Esophagus muscularis mucosa (tissue), 4 donors: ENCODE results near the gene THUMPD2. TPM values are rescaled to one million over a fixed set of nuclear protein-coding genes. Genes with fewer than 3 reads are reported as not detected.

ENCODE experiments used
- DNase-seq: peaks from one replicate; pipeline ENCODE4 v3.0.0-alpha.2; 2017; ENCODE audit errors: extremely low spot score
- H3K27ac ChIP-seq, 4 donors: fragments of 200-600 bp; sonication (generic); replicated peaks in 1 of 4; 1 replicate in 3 of 4; 2 replicates in 1 of 4; pipeline ENCODE4 v1.5.1; 2016 to 2019; ENCODE audit warnings: mild to moderate bottlenecking in 1 of 4
- H3K27me3 ChIP-seq, 4 donors: fragments of 200-600 bp; sonication (generic); one replicate each; pipeline versions ENCODE4 v1.5.1 to v1.6.0; 2016 to 2019
- H3K36me3 ChIP-seq, 4 donors: fragments of 200-600 bp; sonication (generic); one replicate each; pipeline ENCODE4 v1.5.1; 2016 to 2019
- H3K4me1 ChIP-seq, 4 donors: fragments of 200-600 bp; sonication (generic); one replicate each; pipeline ENCODE4 v1.5.1; 2016 to 2019
- H3K4me3 ChIP-seq, 4 donors: fragments of 200-600 bp; sonication (generic); 1 replicate in 2 of 4; 2 replicates in 2 of 4; pipeline ENCODE4 v1.5.1; 2016 to 2019; ENCODE audit warnings: mild to moderate bottlenecking in 4 of 4, moderate library complexity in 1 of 4
- H3K9me3 ChIP-seq, 4 donors: fragments of 200-600 bp; sonication (generic); 1 replicate in 3 of 4; 2 replicates in 1 of 4; pipeline ENCODE4 v1.5.1; 2016 to 2019
- EP300 ChIP-seq: sonication (generic); formaldehyde crosslinking; IDR thresholded peaks from one replicate; pipeline ENCODE4 v1.6.1; 2017; ENCODE audit warnings: antibody characterized with exemption
- POLR2A ChIP-seq: fragments of 450-650 bp; IDR thresholded peaks from one replicate; pipeline ENCODE4 v1.6.1; 2017; ENCODE audit warnings: antibody characterized with exemption, moderate library complexity, mild to moderate bottlenecking, low read depth
- POLR2AphosphoS5 ChIP-seq, 2 donors: sonication (generic); formaldehyde crosslinking; IDR thresholded peaks; one replicate each; pipeline ENCODE4 v1.6.1; 2017; ENCODE audit warnings: antibody characterized with exemption in 2 of 2
- WGBS: methylation state at CpG from one replicate; pipeline ENCODE4 v1.1.5; 2018; 5-methylcytosine and 5-hydroxymethylcytosine counted together
- intact Hi-C: fragments of 100-400 bp; cut with DNase I; formaldehyde crosslinking; loops from one replicate; pipeline ENCODE4 v1.15.1; 2023
- total RNA-seq, 4 donors: library from RNA; depleted of rRNA; stranded (reverse); fragments of >200 nt; gene quantifications; one replicate each; pipeline versions ENCODE4 v1.1.0 to v1.2.1, GENCODE V29; 2016
- TF ChIP-seq, protein P1 (sequence below), 3 experiments: fragments of 200-600 bp in 2 of 3; fragments of 450-650 bp in 1 of 3; sonication (generic) in 2 of 3; IDR thresholded peaks; one replicate each; pipeline ENCODE4 v1.5.1; 2017 to 2019; ENCODE audit warnings: antibody characterized with exemption in 3 of 3, mild to moderate bottlenecking in 2 of 3, moderate library complexity in 1 of 3

The THUMPD2 gene
- total RNA-seq, 4 donors from 2014 or later, result 5.4 to 10.9 (median 9.7) TPM

DNA sequence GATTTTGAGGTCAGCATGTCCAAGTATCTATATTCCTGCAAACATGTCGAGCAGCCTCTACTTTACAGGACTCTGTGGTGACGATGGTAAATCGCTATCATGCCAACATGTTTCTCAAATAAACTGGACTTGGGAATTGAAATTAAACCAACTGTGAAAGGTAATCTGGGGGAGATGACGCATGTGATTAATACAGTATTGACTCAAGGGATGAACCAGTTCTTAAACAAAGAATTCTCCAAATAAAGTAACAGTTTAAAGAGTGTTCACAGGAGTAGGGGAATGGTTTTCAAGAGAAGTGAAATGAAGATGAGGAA lies 54.3 kb downstream of the THUMPD2 start:
- no peak overlapping the region for H3K4me3 ChIP-seq
- no peaks in the 10 kb centered on the region for H3K27me3 ChIP-seq
- 86% methylated on average over 4 of the region's 4 CpGs for WGBS
- H3K27ac ChIP-seq, result no peak overlapping the region
- H3K9me3 ChIP-seq, result no peaks in the 10 kb centered on the region
- H3K4me1 ChIP-seq, result peaks cover 0 to 17% (median 10%) of the 10 kb centered on the region in 4 donors
- intact Hi-C loops, result no loop called here
- H3K36me3 ChIP-seq, result no peaks in the 10 kb centered on the region
- no peak for DNase-seq
- TF ChIP-seq POLR2AphosphoS5 (IDR thresholded peaks at IDR 0.05) (no peak), POLR2A (no peak), EP300 (no peak)
- TF ChIP-seq, protein P1, sequence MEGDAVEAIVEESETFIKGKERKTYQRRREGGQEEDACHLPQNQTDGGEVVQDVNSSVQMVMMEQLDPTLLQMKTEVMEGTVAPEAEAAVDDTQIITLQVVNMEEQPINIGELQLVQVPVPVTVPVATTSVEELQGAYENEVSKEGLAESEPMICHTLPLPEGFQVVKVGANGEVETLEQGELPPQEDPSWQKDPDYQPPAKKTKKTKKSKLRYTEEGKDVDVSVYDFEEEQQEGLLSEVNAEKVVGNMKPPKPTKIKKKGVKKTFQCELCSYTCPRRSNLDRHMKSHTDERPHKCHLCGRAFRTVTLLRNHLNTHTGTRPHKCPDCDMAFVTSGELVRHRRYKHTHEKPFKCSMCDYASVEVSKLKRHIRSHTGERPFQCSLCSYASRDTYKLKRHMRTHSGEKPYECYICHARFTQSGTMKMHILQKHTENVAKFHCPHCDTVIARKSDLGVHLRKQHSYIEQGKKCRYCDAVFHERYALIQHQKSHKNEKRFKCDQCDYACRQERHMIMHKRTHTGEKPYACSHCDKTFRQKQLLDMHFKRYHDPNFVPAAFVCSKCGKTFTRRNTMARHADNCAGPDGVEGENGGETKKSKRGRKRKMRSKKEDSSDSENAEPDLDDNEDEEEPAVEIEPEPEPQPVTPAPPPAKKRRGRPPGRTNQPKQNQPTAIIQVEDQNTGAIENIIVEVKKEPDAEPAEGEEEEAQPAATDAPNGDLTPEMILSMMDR (IDR thresholded peaks at IDR 0.05), result no peak

DNA sequence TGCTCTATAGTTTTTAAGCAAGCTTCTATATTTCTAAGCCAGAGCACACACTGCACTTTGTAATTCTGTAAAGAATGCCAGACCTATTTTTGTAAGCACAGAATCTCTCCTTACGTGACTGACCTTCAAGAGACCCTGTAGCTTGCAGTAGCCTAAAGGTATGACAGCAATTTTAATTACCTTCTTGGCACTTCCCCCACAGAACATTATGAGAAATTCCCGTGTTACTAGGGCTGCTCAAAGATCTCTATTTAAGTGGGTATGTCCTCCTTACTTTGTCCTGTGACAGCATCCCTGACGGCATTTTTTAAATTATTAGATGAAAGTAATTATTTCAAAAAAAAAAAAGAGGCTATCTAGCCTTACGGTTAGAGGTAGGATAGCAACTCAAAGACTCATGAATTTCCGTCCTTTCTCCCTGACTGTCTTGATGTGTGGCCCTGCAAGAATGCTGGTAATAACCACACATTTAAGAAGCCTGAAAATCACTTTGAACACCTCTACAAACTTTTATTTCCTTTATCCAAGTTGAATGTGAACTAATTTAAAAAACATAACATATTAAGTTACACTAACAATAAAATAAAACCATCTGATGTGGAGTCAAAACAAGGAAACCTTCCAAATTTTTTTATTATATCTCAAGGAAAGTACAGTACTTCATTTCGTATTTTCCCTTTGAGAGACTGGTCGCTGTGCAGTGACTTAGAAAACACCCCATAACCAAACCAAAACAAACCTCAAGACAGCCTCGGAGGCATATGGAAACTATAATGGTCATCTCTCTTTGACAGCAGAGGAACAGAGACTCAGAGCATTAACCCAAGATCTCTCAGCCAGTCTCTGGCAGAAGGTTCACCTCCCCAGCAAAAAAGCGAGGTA lies 54.9 kb downstream of the THUMPD2 start:
- no peak for DNase-seq
- Histone ChIP-seq H3K4me3 (no peak overlapping the region), H3K27me3 (no peaks in the 10 kb centered on the region), H3K4me1 (peaks cover 0 to 17% (median 10%) of the 10 kb centered on the region in 4 donors), H3K36me3 (no peaks in the 10 kb centered on the region), H3K9me3 (no peaks in the 10 kb centered on the region), H3K27ac (no peak overlapping the region)
- intact Hi-C loops, result no loop called here
- WGBS, result 58% methylated on average over 9 of the region's 9 CpGs
- TF ChIP-seq, protein P1 (IDR thresholded peaks at IDR 0.05), result no peak
- TF ChIP-seq POLR2AphosphoS5 (IDR thresholded peaks at IDR 0.05) (no peak), POLR2A (no peak), EP300 (no peak)

DNA sequence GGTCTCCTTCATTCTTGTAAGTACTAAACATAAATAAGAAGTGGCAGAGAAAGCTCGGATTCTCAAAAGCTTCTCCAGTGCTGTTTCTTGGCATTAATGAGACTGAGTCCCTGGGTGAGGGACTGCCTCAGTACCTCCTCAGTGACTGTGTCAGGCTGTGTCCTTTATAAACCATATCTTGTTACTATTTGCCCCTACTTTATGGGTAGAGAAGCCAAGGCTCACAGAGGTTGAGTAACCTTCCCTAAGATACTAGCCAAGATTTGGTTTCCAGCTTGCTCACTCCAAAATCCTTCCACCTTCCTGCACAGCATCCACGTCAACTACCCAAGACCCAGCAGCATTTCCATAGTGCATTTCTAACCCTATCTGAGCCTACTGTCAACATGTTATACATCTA lies 55.6 kb downstream of the THUMPD2 start:
- Histone ChIP-seq H3K36me3 (no peaks in the 10 kb centered on the region), H3K27me3 (no peaks in the 10 kb centered on the region), H3K9me3 (no peaks in the 10 kb centered on the region), H3K27ac (no peak overlapping the region), H3K4me3 (no peak overlapping the region), H3K4me1 (peaks cover 0 to 17% (median 10%) of the 10 kb centered on the region in 4 donors)
- TF ChIP-seq, protein P1 (IDR thresholded peaks at IDR 0.05), result no peak
- no peak for TF ChIP-seq EP300
- TF ChIP-seq POLR2A, result no peak
- TF ChIP-seq POLR2AphosphoS5 (IDR thresholded peaks at IDR 0.05), result no peak
- WGBS, result 74% methylated on average over 2 of the region's 2 CpGs
- DNase-seq, result no peak
- intact Hi-C loops, result no loop called here

DNA sequence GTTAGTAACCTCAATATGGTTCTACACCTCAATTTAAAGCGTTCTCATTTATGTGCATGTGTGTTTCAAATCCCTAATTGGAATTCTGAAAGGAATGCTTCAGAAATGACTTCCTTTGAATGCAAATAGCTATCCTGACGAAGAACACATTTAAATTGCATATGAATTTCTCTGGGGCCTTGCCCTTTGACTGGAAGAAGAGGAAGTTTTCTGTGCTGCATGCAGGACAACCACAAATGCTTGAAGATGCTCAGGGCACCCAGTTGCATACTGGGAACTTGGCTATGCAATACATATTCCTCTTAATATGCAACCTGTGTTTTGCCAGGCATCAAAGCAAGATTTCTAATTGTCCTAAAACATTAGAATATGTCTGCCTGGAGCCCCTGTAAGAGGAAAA lies 58.1 kb downstream of the THUMPD2 start:
- intact Hi-C loops, result no loop called here

More for the DNA sequence above, 58.1 kb downstream of the THUMPD2 start:
- no peaks in the 10 kb centered on the region for H3K9me3 ChIP-seq
- no peaks in the 10 kb centered on the region for H3K27me3 ChIP-seq
- H3K4me3 ChIP-seq, result no peak overlapping the region
- no peak overlapping the region for H3K27ac ChIP-seq
- WGBS, result 87% methylated on average over 2 of the region's 2 CpGs
- no peak for DNase-seq
- H3K4me1 ChIP-seq, result peaks cover 0 to 17% (median 10%) of the 10 kb centered on the region in 4 donors
- TF ChIP-seq, protein P1 (IDR thresholded peaks at IDR 0.05), result no peak
- TF ChIP-seq POLR2AphosphoS5 (IDR thresholded peaks at IDR 0.05), result no peak
- no peak for TF ChIP-seq POLR2A
- no peak for TF ChIP-seq EP300
- H3K36me3 ChIP-seq, result no peaks in the 10 kb centered on the region
